Activated T-helper 2 cell treated with anti-CD3 and anti-CD28 coated beads, Interferon-gamma antibody, Interleukin-2, Interleukin-4, amounts not matched to agents 10 μg/mL and 5 μg/mL and 100 μg/mL, durations not matched to agents 14 hours and 24 hours and 36 hours (primary cell): ENCODE results near the gene HIP1R. TPM values are rescaled to one million over a fixed set of nuclear protein-coding genes. Genes with fewer than 3 reads are reported as not detected.
A peak's percentile ranks its signal among the peaks of the same experiment; 100 is the strongest.

Source experiments
- DNase-seq: peaks from one replicate; pipeline ENCODE4 v3.0.0; 2021; ENCODE audit warnings: low spot score
- H3K27ac Mint-ChIP-seq: one replicate; pipeline ENCODE4 v1.8.0; 2021; ENCODE audit warnings: mixed read lengths
- H3K27me3 Mint-ChIP-seq: one replicate; pipeline ENCODE4 v1.8.0; 2021; ENCODE audit warnings: low read depth, mixed read lengths
- H3K36me3 Mint-ChIP-seq: one replicate; pipeline ENCODE4 v1.8.0; 2021; ENCODE audit warnings: low read depth, mixed read lengths
- H3K4me1 Mint-ChIP-seq: one replicate; pipeline ENCODE4 v1.8.0; 2021; ENCODE audit warnings: low read depth, mixed read lengths
- H3K4me3 Mint-ChIP-seq: one replicate; pipeline ENCODE4 v1.8.0; 2021; ENCODE audit warnings: low read depth, mild to moderate bottlenecking, moderate library complexity, mixed read lengths
- H3K9me3 Mint-ChIP-seq: one replicate; pipeline ENCODE4 v1.8.0; 2021; ENCODE audit warnings: mixed read lengths
- intact Hi-C: fragments of 100-400 bp; cut with micrococcal nuclease; formaldehyde crosslinking; loops from one replicate; pipeline ENCODE4 v1.15.1; 2023
- total RNA-seq: library from RNA; stranded (reverse); gene quantifications from 2 replicates; pipeline ENCODE4 v1.2.3, GENCODE V29; 2022

The HIP1R gene
- total RNA-seq, 1 donor from 2014 or later: 28.8 TPM

DNA sequence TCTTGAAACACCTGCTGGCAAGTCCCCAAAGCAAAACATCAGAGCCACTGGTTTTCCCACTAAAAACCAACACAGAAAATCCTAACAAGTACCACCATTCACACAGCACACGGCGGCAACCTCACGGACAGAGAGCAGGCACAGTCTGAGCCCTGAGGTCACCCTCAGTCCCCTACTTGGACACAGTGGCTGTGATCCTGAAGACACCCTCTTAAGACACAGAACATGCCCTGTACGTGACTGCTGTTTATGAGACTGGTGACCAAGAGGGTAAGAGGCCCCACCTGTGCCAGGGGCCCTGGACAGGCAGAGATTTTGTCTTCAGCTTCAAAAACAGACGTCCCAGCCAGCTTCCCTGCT, 29.6 kb downstream of the HIP1R start:
- intact Hi-C loops: no loop called here
- no peak for DNase-seq
- Mint-ChIP-seq H3K27me3 (peaks cover 2% of the 10 kb centered on the region), H3K4me1 (peaks cover 2% of the 10 kb centered on the region), H3K27ac (no peak overlapping the region), H3K36me3 (peaks cover 33% of the 10 kb centered on the region), H3K9me3 (no peaks in the 10 kb centered on the region), H3K4me3 (no peak overlapping the region)

DNA sequence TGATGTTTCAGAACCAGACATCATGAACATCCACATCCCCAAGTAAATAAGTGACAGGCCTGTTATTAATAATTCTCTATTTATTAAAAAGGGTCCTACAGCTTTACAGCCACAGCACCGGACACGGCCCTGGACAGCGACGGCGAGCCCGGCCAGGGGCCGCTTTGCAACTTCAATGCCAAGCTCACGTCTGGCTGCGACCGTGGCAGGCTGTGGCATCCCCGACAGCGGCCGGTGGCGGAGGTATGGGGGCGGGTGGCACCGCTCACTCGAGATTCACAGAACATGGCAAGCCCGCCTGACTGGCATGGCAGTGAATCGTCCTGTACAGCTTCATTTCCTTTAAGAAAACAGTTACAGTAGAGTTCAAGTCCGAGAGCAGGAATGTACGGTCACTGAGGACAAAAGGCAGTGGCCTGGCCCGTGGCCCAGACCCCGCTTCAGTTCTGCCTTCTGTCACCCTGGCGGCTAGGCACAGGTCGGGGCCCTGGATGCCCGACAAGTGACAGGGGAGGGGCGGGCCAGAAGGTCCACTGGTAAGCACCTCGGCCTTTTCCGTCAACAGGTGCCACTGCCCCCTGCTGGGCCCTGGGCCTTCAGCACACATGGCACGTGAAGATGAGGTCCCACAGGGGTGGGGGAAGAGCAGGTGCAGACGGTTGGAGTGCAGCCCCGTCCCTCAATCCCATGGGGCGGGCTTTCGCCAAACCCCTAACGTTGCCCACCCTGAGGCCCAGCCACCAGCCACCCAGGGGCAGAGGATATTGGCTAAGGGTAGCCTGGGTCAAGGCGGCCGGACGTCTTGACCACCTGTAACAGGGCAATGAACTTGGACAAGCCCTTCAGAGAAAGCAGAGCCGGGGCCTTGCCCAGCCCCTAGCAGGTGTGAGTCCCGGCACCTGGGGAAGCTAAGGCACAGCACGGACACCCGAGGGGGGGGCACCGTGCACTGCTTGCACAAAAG, 30.3 kb downstream of the HIP1R start:
- peaks cover 2% of the 10 kb centered on the region for H3K27me3 Mint-ChIP-seq
- H3K4me3 Mint-ChIP-seq: no peak overlapping the region
- peaks cover 40% of the 10 kb centered on the region for H3K36me3 Mint-ChIP-seq
- DNase-seq: no peak
- H3K27ac Mint-ChIP-seq: no peak overlapping the region
- H3K4me1 Mint-ChIP-seq: peaks cover 2% of the 10 kb centered on the region
- intact Hi-C loops: no loop called here
- H3K9me3 Mint-ChIP-seq: no peaks in the 10 kb centered on the region

DNA sequence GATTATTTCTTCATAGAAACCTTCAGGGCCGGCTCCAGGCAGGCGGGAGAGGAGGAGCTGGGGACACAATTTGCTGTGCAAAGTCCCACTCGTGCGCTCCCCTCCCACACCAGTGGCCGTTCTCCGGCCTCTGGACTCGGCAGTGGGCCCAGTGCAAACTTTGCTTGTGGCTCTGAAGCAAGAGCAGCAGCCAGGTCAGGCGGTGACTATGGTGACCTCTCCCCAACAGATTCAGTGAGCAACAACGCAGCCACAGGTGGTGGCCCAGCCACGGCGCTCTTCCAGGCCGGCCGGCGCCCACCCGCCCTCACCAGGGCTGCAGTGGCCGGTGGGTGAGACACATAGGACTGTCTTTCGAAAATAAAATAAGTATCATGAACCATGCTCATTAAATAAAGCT, 31.1 kb downstream of the HIP1R start:
- intact Hi-C loops: no loop called here
- DNase-seq: no peak
- no peak overlapping the region for H3K27ac Mint-ChIP-seq
- H3K4me3 Mint-ChIP-seq: no peak overlapping the region
- H3K36me3 Mint-ChIP-seq: peaks cover 44% of the 10 kb centered on the region
- peaks cover 2% of the 10 kb centered on the region for H3K27me3 Mint-ChIP-seq
- peaks cover 6% of the 10 kb centered on the region for H3K4me1 Mint-ChIP-seq
- H3K9me3 Mint-ChIP-seq: no peaks in the 10 kb centered on the region

DNA sequence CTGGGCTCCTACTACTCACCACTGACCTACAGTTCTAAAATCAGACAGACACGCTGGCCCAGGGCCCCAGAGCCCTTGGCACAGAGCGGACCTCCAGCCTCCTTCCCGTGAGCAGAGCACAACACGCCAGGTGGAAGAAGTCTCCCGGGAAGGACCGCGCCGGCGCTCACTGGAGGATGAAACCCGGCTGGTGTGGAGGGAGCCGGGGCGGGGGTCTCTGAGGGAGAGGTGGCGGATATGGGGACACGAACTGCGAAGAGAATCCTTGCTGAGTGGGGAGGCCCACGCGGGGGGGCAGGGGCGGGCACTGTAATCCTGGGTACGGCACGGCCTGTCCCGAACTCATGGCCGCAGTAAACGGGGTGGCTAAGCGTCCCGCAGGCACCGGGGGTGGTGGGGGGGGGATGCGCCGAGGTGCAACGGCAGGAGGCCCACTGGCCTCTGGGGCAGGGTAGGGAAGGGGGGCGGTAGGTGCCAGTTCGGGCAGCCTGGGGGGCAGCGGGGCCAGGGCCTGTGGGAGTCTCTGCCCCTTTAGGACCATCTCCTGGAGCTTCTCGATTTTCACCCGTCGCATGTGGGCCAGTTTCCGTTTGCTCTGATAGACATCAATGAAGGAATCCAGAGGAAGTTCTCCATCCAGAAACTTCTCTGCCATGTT, 31.8 kb downstream of the HIP1R start:
- Mint-ChIP-seq H3K27ac (no peak overlapping the region), H3K27me3 (peaks cover 2% of the 10 kb centered on the region), H3K36me3 (peaks cover 44% of the 10 kb centered on the region), H3K4me1 (peaks cover 12% of the 10 kb centered on the region), H3K4me3 (no peak overlapping the region), H3K9me3 (no peaks in the 10 kb centered on the region)
- no peak for DNase-seq
- intact Hi-C loops: no loop called here

DNA sequence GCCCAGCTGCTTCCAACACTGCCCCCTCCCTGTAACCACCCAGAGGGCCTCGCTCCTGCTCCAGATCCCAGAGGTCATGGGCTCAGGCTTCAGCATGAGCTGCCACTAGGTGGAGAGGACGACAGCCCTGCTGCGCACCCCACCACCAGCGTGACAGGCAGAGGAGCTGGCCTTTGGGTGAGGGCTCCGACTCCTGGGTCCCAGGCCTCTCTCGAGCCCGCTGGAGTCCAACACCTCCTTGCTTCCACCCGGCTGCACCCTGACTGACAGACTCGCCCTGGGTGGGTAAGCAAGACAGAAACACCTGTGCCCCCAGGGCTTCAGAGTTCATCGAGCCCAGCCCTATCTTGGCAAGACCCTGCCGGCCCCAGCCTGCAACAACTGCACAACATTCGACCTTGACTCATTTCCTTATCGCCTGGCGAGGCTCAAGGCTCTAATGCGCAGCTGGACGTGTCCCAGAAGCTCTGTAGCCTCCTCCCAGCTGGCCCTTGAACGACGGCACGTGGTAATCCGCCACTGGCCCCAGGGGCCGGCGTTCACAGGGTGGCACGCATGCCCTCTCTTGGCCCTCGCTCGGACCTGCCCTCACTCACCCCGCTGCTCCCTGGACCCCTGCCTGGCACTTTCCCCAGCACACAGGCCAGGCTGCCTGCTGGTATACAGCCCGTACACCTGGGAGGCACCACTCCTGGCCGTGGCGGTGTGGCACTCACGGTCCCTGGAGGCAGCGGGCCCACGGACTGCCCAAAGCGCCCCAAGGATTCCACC, 32.6 kb downstream of the HIP1R start:
- Mint-ChIP-seq H3K27me3 (peaks cover 4% of the 10 kb centered on the region), H3K27ac (no peak overlapping the region), H3K4me1 (peaks cover 19% of the 10 kb centered on the region), H3K36me3 (peaks cover 46% of the 10 kb centered on the region), H3K4me3 (no peak overlapping the region), H3K9me3 (no peaks in the 10 kb centered on the region)
- no peak for DNase-seq
- intact Hi-C loops: no loop called here

DNA sequence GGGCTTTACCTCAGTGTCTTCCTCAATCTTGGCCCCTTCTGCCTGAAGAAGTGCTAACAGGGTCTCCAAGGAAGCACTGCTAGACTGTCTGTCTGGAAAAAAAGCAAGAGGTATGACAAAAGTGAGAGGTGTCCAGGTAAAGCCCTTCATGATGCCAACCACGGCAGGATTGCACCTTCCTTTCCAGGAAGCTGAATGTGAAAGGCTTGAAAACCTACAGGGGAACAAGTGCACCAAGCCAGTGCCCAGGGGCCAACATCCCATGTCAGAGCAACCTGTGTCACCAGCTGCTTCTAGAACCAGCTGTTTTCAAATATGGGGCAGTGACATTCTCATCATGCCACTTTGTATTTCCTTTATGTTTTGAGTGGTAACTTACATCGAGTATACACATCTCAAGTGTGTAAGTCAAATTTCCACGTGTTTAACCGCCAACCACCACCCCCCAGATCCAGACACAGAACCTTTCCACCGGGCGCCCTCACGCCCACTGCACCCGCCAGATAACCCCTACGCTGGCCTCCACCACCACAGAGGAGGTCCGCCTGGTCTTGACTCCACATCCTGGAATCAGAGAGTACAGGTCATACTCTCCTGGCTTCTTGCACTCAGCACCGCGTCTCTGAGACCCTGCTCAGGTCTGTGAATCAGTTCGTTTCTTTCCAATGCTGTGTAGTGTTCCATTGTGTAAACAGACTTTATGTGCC, 33.4 kb downstream of the HIP1R start:
- Mint-ChIP-seq H3K36me3 (peaks cover 52% of the 10 kb centered on the region), H3K27me3 (peaks cover 7% of the 10 kb centered on the region), H3K9me3 (no peaks in the 10 kb centered on the region), H3K4me1 (peaks cover 26% of the 10 kb centered on the region), H3K27ac (no peak overlapping the region), H3K4me3 (no peak overlapping the region)
- intact Hi-C loops: no loop called here
- no peak for DNase-seq

DNA sequence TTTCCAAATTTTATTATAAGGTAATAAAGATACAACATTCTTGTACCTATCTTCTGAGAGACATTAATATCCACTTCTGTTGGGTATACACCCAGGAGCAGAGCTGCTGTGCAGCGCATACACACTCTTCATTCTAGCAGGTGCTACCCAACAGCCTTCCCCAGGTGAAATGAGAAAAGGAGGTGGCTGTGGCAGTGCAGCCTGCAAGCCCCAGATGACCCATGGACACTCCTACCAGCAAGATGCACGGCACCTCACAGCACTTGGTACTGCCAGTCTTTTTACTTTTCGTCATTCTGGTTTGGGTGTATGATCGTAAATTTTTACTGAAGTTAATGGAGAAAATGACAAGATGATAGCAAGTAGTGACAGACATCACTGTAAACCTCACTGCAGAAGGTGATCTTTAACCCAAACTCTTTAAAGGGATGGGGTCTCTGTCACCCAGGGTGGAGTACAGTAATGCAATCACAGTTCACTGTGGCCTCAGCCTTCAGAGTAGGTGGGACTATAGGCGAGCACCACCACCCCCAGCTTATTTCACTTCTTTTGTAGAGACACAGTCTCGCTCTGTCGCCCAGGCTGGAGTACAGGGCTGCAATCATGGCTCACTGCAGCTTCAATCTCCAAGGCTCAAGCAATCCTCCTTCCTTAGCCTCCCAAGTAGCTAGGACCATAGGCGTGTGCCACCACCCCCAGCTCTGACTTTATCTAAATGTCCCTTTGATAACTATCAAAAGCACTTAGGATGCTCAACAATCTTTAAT, 34.1 kb downstream of the HIP1R start:
- intact Hi-C loops: no loop called here
- Mint-ChIP-seq H3K36me3 (peaks cover 55% of the 10 kb centered on the region), H3K27ac (no peak overlapping the region), H3K9me3 (no peaks in the 10 kb centered on the region), H3K27me3 (peaks cover 13% of the 10 kb centered on the region), H3K4me1 (peaks cover 34% of the 10 kb centered on the region), H3K4me3 (no peak overlapping the region)
- no peak for DNase-seq

DNA sequence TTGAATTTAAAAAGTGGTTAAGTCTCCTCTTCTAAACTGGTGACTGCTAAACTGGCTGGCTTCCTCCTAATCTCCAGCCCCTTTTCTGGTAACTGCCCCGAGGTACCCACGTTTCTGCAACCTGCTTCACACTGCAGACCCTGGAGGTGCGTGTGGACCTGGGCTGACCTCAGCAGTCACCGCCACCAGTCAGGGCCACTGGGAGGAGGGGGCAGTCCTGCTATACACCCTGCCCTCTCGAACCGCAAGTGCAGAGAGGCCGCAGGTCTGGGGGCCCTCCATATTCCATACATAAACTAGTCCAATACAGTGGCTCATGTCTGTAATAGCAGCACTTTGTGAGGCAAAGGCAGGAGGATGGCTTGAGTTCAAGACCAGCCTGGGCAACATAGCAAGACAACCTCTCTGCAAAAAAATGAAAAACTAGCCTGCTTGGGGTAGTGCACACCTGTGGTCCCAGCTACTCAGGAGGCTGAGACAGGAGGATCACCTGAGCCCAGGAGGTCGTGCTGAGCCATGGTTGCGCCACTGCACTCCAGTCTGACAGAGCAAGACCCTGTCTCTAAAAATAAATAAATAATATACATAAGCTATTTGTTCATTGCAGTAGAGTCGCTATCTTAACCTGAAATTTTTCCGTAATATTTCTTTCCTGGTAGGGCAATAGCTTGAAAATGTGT, 35.0 kb downstream of the HIP1R start:
- DNase-seq: no peak
- Mint-ChIP-seq H3K36me3 (peaks cover 51% of the 10 kb centered on the region), H3K27ac (no peak overlapping the region), H3K27me3 (peaks cover 13% of the 10 kb centered on the region), H3K4me1 (peaks cover 37% of the 10 kb centered on the region), H3K9me3 (no peaks in the 10 kb centered on the region), H3K4me3 (no peak overlapping the region)
- intact Hi-C loops: no loop called here

DNA sequence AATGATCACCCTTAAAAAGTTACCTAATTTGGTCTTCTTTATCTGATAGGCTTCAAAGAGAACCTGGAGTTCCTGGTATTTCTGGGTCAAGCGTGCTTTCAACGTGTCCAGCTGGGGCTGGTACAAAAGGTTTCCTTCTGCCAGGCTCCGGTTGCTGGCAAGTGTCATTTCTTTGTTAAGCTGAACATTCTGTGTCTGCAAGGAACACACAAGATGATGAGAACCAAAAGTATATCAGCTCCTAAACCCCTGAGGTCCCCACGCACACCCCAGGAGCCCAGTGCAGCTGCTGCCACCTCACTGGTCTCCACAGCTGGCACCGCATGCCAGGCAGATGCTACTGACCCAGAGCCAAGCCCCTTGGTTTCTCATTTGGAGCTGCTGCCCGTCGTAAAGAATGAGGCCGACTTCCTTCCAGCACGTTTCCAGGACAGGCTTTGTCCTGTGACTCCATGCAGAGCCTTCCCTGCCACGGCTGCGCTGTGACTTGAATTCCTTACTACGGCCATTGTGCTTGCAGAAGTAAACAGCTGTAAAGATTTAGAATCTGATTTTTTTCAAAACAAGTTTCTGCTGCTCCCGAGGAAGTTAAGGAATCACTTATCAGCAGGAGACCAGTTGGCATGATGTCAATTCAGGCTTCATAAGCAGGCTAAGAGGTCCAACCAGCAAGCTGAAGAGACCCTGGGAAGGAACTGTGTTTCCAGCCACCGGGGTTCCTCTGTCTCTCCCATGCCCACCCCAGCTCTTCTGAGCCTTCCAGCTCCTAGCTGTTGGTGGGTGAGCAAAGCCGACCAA, 35.8 kb downstream of the HIP1R start:
- peaks cover 13% of the 10 kb centered on the region for H3K27me3 Mint-ChIP-seq
- no peak overlapping the region for H3K27ac Mint-ChIP-seq
- DNase-seq: no peak
- peaks cover 47% of the 10 kb centered on the region for H3K36me3 Mint-ChIP-seq
- H3K4me3 Mint-ChIP-seq: peak overlapping the region; percentile 59
- no peaks in the 10 kb centered on the region for H3K9me3 Mint-ChIP-seq
- H3K4me1 Mint-ChIP-seq: peaks cover 45% of the 10 kb centered on the region
- intact Hi-C loops: loop anchor here (1.0 kb wide), 1 partner anchor 76 kb away; no protein-coding TSS in a partner anchor

DNA sequence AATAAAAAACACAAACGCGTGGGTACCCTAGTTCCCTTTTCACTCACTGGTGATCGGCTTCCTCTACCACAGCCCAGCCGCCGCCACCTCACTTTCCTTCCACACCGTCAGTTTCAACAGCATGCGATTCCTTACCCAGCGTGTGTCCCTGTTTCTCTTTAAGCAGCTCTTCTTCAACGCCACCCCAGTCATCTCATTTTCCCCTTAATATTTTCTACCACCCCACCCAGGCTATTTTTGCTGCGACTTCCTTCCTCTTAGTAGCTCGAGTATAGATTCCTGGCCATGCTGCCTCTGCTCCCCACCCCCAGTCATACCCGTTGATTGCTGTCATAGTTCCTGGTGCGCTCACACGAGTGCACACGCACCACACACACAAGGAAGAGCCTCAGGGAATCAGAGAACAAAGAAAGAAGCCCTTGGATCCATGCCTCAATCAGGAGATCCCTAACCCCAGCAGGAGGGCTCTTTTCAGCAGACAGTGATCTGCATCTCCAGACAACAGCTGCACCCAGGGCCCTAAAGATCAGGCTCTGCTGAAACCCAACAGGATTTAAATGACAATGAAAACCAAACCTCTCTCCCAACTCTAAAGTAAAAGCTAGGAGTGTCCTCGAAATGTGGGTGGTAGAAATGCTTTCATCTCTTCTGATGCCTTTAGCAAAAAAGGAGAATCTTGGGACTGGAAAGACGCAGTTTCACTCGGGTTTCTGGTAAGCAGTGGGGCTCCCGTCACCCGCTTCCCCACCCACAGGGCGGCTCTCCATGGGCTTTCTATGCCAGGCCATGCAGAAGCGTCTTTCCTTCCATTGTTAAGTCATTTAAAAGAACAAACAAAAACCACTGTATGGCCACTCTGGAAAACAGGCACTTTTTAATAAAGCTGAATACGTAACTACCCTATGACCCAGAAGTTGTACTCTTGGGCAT, 36.9 kb downstream of the HIP1R start:
- DNase-seq: no peak
- Mint-ChIP-seq H3K4me3 (peak overlapping the region; percentile 59), H3K9me3 (no peaks in the 10 kb centered on the region), H3K4me1 (peaks cover 49% of the 10 kb centered on the region), H3K36me3 (peaks cover 38% of the 10 kb centered on the region), H3K27ac (peak overlapping the region; percentile 69), H3K27me3 (peaks cover 16% of the 10 kb centered on the region)
- intact Hi-C loops: loop anchor here (1.0 kb wide), 2 partner anchors 26 to 75 kb away; no protein-coding TSS in a partner anchor
